Activated CD4-positive, alpha-beta memory T cell treated with anti-CD3 and anti-CD28 coated beads for 36 hours (primary cell): ENCODE measurements around the gene AP2A2. TPM values are rescaled to one million over a fixed set of nuclear protein-coding genes. Genes with fewer than 3 reads are reported as not detected.

Source experiments
- CTCF ChIA-PET: fragments of 350-600 bp; sonication (Branson Sonifier 250); formaldehyde crosslinking; loops from one replicate; lab custom pipeline; 2021; ENCODE audit warnings: antibody characterized with exemption, inconsistent platforms; lab: Charles Lee
- POLR2A ChIA-PET: fragments of 350-600 bp; sonication (Branson Sonifier 250); formaldehyde crosslinking; loops from one replicate; lab custom pipeline; 2021; ENCODE audit warnings: antibody characterized with exemption; lab: Charles Lee
- DNase-seq: peaks from one replicate; pipeline ENCODE4 v3.0.0-alpha.2; 2020
- H3K27ac Mint-ChIP-seq: one replicate; pipeline ENCODE4 v1.8.0; 2021; ENCODE audit warnings: mixed read lengths
- H3K27me3 Mint-ChIP-seq: one replicate; pipeline ENCODE4 v1.8.0; 2021; ENCODE audit warnings: mixed read lengths
- H3K36me3 Mint-ChIP-seq: one replicate; pipeline ENCODE4 v1.8.0; 2021; ENCODE audit warnings: mixed read lengths
- H3K4me1 Mint-ChIP-seq: one replicate; pipeline ENCODE4 v1.8.0; 2021; ENCODE audit warnings: low read depth, mixed read lengths
- H3K4me3 Mint-ChIP-seq: one replicate; pipeline ENCODE4 v1.8.0; 2021; ENCODE audit warnings: mild to moderate bottlenecking, mixed read lengths
- H3K9me3 Mint-ChIP-seq: one replicate; pipeline ENCODE4 v1.8.0; 2021; ENCODE audit warnings: mixed read lengths
- intact Hi-C: fragments of 100-400 bp; cut with micrococcal nuclease; formaldehyde crosslinking; loops from one replicate; pipeline ENCODE4 v1.15.1; 2023
- total RNA-seq, 2 experiments: library from RNA; stranded (reverse); gene quantifications; one replicate each; pipeline ENCODE4 v1.2.3, GENCODE V29; 2021

The AP2A2 gene
- total RNA-seq, 2 experiments from 2014 or later = 42.8 to 44.1 TPM

DNA sequence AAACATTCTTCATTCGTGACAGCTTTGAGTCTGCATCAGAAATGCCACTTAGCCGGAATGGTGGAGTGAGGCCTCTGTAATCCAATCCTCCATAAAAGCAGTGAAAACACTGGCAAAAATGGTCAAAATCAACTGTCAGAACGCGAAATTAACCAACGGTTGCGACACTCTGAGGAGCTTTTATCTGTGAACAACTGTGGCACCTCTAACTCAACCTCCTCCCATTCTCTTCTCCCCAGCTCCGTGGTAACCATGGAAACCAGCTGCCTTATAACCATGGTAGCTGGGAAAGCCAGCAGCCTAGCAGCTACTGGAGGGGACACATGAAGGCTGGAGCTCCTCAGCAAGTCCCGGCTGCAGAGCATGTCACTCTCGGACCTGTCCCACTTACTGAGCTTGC is 20.3 kb downstream of the AP2A2 start:
- Mint-ChIP-seq H3K27me3 (no peaks in the 10 kb centered on the region), H3K9me3 (peaks cover 21% of the 10 kb centered on the region), H3K36me3 (peaks cover 43% of the 10 kb centered on the region), H3K4me1 (peaks cover 12% of the 10 kb centered on the region), H3K27ac (no peak overlapping the region), H3K4me3 (no peak overlapping the region)
- no peak for DNase-seq
- intact Hi-C loops = no loop called here
- ChIA-PET CTCF (interaction anchor here (0.6 kb wide), 1 partner anchor 91 kb away, joined by 3 read pairs; no protein-coding TSS in a partner anchor), POLR2A (no interaction called here)

- ChIA-PET POLR2A (no interaction called here), CTCF (interaction anchor here (1.4 kb wide), 1 partner anchor 104 kb away, joined by 4 read pairs; no protein-coding TSS in a partner anchor)
- peaks cover 43% of the 10 kb centered on the region for H3K36me3 Mint-ChIP-seq
- peaks cover 21% of the 10 kb centered on the region for H3K9me3 Mint-ChIP-seq
- intact Hi-C loops = no loop called here
- no peak for DNase-seq
- no peak overlapping the region for H3K4me3 Mint-ChIP-seq
- no peaks in the 10 kb centered on the region for H3K27me3 Mint-ChIP-seq
- H3K4me1 Mint-ChIP-seq = peaks cover 5% of the 10 kb centered on the region
- H3K27ac Mint-ChIP-seq = no peak overlapping the region
These were observed 22.1 kb downstream of the AP2A2 start for GRCh38 chr11:947744-948143.

DNA sequence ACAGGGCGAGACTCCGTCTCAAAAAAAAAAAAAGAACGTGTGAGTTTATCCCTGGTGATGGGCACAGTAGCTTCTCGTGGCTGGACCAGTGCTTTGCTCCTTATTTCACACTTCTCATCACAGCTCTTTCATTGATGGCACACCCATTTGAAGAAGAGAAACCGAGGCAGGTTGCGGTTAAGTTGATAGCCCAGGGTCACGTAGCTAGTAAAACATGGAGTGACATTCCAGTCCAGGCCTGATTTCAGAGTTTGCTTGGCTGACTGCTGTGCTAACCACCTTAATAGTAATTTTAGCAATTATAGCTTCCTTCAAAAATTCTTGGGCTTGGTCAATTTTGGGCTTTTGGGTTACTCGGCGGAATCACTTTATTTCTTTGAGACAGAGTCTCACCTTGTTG is 25.8 kb downstream of the AP2A2 start:
- H3K27me3 Mint-ChIP-seq = no peaks in the 10 kb centered on the region
- CTCF ChIA-PET = interaction anchor here (0.6 to 1.2 kb wide), 2 partner anchors 41 to 160 kb away, joined by 3 read pairs; partner anchors contain the start of gene CHID1

DNA sequence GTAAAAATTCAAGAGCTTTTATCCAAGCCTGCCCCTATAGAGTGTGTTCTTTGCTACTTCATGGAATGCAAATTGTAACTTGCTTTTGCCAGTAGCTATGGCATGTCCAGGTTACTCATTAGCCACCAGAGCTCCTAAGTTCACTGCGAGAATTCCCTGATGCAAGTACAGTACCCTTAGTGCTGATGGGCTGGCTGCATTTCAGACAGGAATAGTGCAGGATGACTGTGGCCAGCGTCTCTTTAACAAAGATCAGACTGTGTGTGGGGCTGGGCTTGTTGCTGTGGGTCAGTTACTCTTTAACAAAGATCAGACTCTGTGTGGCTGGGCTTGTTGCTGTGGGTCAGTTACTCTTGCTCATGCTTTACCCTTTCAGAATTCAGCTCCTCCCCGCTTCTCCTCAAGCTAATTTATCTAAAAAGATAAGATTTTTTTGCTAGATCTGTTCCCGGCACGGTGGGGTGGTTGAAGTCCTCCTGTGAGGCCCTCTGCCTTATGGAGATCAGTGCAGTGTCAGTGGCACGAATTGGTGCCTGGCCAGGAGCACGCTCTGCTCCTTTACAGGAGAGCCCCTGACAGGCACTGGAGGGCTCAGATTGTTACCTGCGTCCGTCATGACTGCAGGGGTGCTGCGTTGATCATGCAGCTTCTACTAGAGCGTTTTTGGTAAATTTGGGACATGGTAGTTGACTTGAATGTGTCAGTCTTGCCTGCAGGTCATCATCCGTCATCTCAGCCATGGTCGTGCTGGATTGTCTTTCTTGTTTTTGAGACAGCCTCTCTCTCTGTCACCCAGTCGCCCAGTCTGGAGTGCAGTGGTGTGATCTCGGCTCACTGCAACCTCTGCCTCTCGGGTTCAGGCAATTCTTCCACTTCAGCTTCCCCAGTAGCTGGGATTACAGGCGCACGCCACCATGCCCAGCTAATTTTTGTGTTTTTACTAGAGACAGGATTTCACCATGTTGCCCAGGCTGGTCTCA is 27.0 kb downstream of the AP2A2 start:
- no peak overlapping the region for H3K4me3 Mint-ChIP-seq
- ChIA-PET CTCF (interaction anchor here (1.0 kb wide), 1 partner anchor 28 kb away, joined by 3 read pairs; no protein-coding TSS in a partner anchor), POLR2A (no interaction called here)
- intact Hi-C loops = no loop called here
- peaks cover 21% of the 10 kb centered on the region for H3K9me3 Mint-ChIP-seq
- no peaks in the 10 kb centered on the region for H3K27me3 Mint-ChIP-seq
- H3K27ac Mint-ChIP-seq = no peak overlapping the region
- peaks cover 19% of the 10 kb centered on the region for H3K36me3 Mint-ChIP-seq
- no peak for DNase-seq
- H3K4me1 Mint-ChIP-seq = peaks cover 7% of the 10 kb centered on the region

More for the DNA sequence above, 25.8 kb downstream of the AP2A2 start:
- peaks cover 20% of the 10 kb centered on the region for H3K36me3 Mint-ChIP-seq
- intact Hi-C loops = no loop called here
- no peak for DNase-seq
- peaks cover 7% of the 10 kb centered on the region for H3K4me1 Mint-ChIP-seq
- no peak overlapping the region for H3K4me3 Mint-ChIP-seq
- POLR2A ChIA-PET = interaction anchor here (0.7 kb wide), 1 partner anchor 85 kb away, joined by 3 read pairs; no protein-coding TSS in a partner anchor
- H3K9me3 Mint-ChIP-seq = peaks cover 21% of the 10 kb centered on the region
- H3K27ac Mint-ChIP-seq = no peak overlapping the region

- Mint-ChIP-seq H3K9me3 (peaks cover 14% of the 10 kb centered on the region), H3K36me3 (peaks cover 12% of the 10 kb centered on the region), H3K27me3 (no peaks in the 10 kb centered on the region), H3K4me3 (no peak overlapping the region), H3K4me1 (peaks cover 7% of the 10 kb centered on the region), H3K27ac (no peak overlapping the region)
- ChIA-PET POLR2A (no interaction called here), CTCF (no interaction called here)
- no peak for DNase-seq
- intact Hi-C loops = no loop called here
These were observed 27.8 kb downstream of the AP2A2 start for GRCh38 chr11:953512-953911.

- Mint-ChIP-seq H3K4me3 (no peak overlapping the region), H3K36me3 (peaks cover 7% of the 10 kb centered on the region), H3K27ac (no peak overlapping the region), H3K9me3 (peaks cover 5% of the 10 kb centered on the region), H3K4me1 (peaks cover 7% of the 10 kb centered on the region), H3K27me3 (no peaks in the 10 kb centered on the region)
- ChIA-PET POLR2A (no interaction called here), CTCF (no interaction called here)
- intact Hi-C loops = no loop called here
- no peak for DNase-seq
These were observed 28.9 kb downstream of the AP2A2 start for GRCh38 chr11:954392-955153.

GRCh38 chr11:955154-956063 is 29.7 kb downstream of the AP2A2 start:
- H3K27ac Mint-ChIP-seq = no peak overlapping the region
- CTCF ChIA-PET = no interaction called here
- POLR2A ChIA-PET = no interaction called here

DNA sequence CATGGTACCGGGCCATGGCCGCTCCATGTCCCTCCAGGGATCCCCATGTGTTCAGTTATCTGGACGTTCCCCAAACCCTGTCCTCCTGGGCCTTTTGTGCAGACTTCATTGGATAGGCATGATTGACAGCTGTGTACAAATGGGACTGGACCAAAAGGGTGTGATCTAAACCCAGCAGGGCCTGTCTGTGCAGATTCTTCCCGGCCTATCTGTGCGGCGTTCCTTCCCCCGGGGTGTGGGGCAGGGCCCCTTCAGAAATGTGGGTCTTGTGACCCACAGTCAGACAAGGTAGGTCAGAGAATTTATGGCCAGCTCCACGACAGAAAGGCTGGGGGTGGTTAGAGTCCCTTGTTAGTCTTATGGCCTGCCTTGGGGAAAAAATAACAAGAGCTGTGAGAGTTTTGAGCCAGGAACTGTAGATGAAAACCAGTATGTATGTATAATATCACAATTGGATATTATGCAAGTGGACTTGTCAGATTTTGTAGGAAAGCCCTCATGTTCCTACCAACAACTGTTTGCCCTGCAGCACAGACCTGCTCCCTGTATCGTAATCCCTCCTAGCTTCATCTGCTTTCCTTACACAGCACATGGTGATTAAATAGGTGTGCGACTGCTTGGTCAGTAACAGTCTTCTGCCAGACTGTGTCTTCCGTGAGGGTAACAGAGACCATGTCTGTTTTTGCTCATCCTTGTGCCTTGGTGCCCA is 31.7 kb downstream of the AP2A2 start:
- Mint-ChIP-seq H3K9me3 (no peaks in the 10 kb centered on the region), H3K4me1 (peaks cover 7% of the 10 kb centered on the region), H3K36me3 (peaks cover 5% of the 10 kb centered on the region), H3K27ac (no peak overlapping the region), H3K27me3 (no peaks in the 10 kb centered on the region), H3K4me3 (no peak overlapping the region)
- DNase-seq = no peak
- intact Hi-C loops = no loop called here
- ChIA-PET CTCF (interaction anchor here (1.0 kb wide), 1 partner anchor 32 kb away, joined by 4 read pairs; no protein-coding TSS in a partner anchor), POLR2A (no interaction called here)

More at GRCh38 chr11:955154-956063, 29.7 kb downstream of the AP2A2 start:
- no peak for DNase-seq
- H3K27me3 Mint-ChIP-seq = no peaks in the 10 kb centered on the region
- peaks cover 7% of the 10 kb centered on the region for H3K4me1 Mint-ChIP-seq
- no peak overlapping the region for H3K4me3 Mint-ChIP-seq
- H3K9me3 Mint-ChIP-seq = no peaks in the 10 kb centered on the region
- peaks cover 2% of the 10 kb centered on the region for H3K36me3 Mint-ChIP-seq
- intact Hi-C loops = no loop called here

DNA sequence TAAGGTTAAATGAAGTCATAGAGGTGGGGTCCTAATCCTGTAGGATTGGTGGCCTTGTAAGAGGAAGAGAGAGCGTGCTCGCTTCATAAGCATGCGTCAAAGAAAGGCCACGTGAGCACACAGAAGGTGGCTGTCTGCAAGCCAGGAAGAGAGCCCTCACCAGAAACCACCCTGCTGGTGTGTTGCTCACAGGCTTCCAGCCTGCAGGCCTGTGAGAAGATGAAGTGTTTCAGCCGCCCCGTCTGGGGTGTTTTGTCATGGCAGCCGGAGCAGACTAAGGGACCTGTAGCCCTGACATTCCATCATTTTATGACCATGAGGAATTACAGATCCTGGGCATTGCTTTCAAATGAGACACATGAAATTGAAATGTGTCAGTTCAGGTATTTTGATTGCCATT is 32.4 kb downstream of the AP2A2 start:
- no peaks in the 10 kb centered on the region for H3K9me3 Mint-ChIP-seq
- H3K27me3 Mint-ChIP-seq = no peaks in the 10 kb centered on the region
- H3K4me1 Mint-ChIP-seq = peaks cover 4% of the 10 kb centered on the region
- ChIA-PET CTCF (no interaction called here), POLR2A (no interaction called here)
- intact Hi-C loops = no loop called here
- no peak for DNase-seq
- no peak overlapping the region for H3K27ac Mint-ChIP-seq
- H3K4me3 Mint-ChIP-seq = no peak overlapping the region
- peaks cover 8% of the 10 kb centered on the region for H3K36me3 Mint-ChIP-seq

DNA sequence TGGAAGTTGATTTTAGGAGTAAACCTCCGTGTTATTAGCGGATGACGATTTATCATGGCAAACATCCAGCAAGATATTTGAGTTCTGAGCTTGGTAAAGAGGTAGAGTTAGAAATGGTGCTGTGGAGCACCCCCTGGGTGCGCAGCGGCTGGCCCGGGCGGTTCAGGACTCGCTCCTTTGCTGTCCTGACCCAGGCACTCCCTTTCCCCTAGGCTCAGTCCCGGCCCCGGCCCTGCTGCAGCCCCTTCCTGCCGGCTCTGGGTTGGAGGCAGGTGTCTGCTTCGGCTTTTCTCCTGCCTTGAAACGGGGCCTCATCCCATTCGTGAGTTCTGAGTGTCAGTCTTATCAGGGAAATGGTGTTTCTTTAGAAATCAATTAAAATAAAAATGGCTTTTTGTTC is 33.4 kb downstream of the AP2A2 start:
- ChIA-PET POLR2A (no interaction called here), CTCF (no interaction called here)
- peaks cover 4% of the 10 kb centered on the region for H3K4me1 Mint-ChIP-seq
- peaks cover 9% of the 10 kb centered on the region for H3K36me3 Mint-ChIP-seq
- no peaks in the 10 kb centered on the region for H3K9me3 Mint-ChIP-seq
- H3K27me3 Mint-ChIP-seq = no peaks in the 10 kb centered on the region
- intact Hi-C loops = no loop called here
- H3K27ac Mint-ChIP-seq = no peak overlapping the region
- no peak for DNase-seq
- no peak overlapping the region for H3K4me3 Mint-ChIP-seq

DNA sequence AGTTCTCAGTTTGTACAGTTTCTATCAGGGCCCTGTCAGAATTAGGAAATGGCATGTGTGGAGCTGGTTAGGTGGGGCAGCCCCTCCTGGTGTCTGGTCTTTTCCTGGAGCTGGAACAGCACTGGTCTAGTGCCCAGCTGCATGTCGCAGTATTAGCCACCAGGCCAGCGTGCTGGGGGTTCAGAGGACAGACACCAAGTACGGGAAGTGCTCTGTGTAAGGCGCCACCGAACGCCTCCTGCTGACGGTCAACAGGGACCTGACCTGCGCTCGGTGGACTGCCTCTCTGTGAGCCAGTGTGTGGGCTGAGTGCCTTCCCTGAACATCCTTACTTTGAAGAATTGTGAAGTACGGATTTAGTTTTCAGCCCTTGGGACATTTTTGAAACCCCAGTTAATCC is 33.9 kb downstream of the AP2A2 start:
- peaks cover 2% of the 10 kb centered on the region for H3K4me1 Mint-ChIP-seq
- no peak for DNase-seq
- no peaks in the 10 kb centered on the region for H3K27me3 Mint-ChIP-seq
- CTCF ChIA-PET = no interaction called here
- POLR2A ChIA-PET = no interaction called here
- H3K36me3 Mint-ChIP-seq = peaks cover 15% of the 10 kb centered on the region
- no peak overlapping the region for H3K4me3 Mint-ChIP-seq
- no peaks in the 10 kb centered on the region for H3K9me3 Mint-ChIP-seq
- intact Hi-C loops = no loop called here
- H3K27ac Mint-ChIP-seq = no peak overlapping the region
